GM10266 (cell line): ENCODE measurements around the gene RPL26.
A peak's percentile ranks its signal among the peaks of the same experiment; 100 is the strongest.

Experiments used
- DNase-seq: peaks from one replicate; pipeline ENCODE4 v3.0.0; 2012; ENCODE audit errors: extremely low spot score
- CTCF ChIP-seq: IDR thresholded peaks from 2 replicates; pipeline ENCODE4 v1.5.1; 2012; ENCODE audit warnings: mild to moderate bottlenecking, low read depth; ENCODE audit not compliant: control insufficient read depth, insufficient read depth; ENCODE audit errors: missing control alignments

Gene RPL26

GRCh38 chr17:8409966-8410882 is 27.2 kb upstream of the RPL26 start:
- peak; percentile 67 for DNase-seq
- TF ChIP-seq CTCF = peak; percentile 89

- TF ChIP-seq CTCF = no peak
- no peak for DNase-seq
These were observed 25.4 kb upstream of the RPL26 start for GRCh38 chr17:8408371-8408770.

GRCh38 chr17:8406174-8406573 is 23.2 kb upstream of the RPL26 start:
- DNase-seq = no peak
- no peak for TF ChIP-seq CTCF

DNA sequence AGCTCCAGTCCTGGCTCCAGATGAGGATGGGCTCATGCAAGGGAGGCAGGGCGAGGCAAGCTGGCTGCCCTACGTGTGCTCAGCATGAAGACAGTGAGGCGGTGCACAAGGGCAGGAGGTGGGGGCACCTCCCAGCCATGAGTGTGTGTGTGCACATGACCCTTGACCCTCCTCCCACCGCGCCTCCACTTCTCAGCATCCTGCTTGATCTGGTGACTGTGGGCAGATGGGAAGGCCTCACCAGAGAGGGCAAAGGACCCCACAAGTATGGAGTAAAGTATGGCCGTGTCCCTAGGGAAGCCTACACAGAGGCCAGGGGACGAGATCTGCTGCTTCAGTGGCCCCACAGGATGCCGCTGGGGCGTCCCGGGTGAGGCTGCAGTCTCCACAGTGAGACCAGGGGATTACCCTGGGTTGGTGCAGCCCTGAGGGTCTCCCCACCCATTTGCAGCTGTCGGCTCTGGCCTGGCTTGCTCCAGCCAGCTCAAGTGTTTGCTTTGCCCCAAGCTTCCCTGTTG is 22.6 kb upstream of the RPL26 start:
- no peak for TF ChIP-seq CTCF
- no peak for DNase-seq

DNA sequence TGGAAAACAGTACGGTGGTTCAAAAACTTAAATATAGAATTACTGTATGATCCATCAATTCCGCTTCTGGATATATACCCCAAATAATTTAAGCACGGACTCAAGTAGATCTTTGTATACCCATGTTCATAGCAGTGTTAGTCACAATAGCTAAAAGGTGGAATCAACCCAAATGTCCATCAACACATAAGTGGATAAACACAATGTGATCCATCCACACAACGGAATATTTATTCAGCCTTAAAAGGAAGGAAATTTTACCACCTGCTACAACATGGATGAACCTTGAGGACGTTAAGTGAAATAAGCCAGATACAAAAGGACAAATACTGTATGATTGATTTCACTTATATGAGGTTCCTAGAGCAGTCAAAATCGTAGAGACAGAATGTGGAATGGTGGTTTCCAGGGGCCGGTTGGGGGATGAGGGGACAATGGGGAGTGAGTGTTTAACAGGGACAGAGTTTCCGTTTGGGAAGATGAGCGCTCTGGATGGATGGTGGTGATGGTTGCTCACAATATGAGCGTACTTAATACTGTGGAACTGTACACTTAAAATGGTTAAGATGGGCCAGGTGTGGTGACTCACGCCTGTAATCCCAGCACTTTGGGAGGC is 20.0 kb upstream of the RPL26 start:
- DNase-seq = no peak

GRCh38 chr17:8401107-8401506 is 18.1 kb upstream of the RPL26 start:
- DNase-seq = no peak
- TF ChIP-seq CTCF = no peak

More for the DNA sequence above, 20.0 kb upstream of the RPL26 start:
- no peak for TF ChIP-seq CTCF

DNA sequence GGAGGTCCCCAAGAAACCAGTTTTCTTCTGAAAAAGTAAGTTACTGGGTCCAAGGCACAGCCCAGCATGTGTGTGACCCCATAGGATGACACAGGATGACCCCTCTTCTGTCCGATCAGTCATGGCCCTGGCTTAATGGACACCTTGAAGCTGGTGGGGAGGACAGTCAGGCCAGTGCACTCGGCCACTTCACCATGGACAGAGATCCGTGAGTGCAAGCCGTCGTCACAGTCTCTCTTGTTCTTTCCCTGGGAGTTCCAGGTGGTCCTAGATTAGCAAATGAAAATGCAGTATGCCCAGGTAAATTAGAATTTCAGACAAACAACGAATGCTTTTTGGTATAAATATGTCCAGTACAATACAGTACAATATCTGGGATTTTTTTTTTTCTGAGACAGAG is 16.0 kb upstream of the RPL26 start:
- DNase-seq = no peak
- TF ChIP-seq CTCF = no peak
